Lower leg skin (tissue), 4 donors: ENCODE results near the gene OR11L1. TPM values are rescaled to one million over a fixed set of nuclear protein-coding genes. Genes with fewer than 3 reads are reported as not detected.

Experiments used
- DNase-seq, 2 donors: peaks; one replicate each; pipeline ENCODE4 v3.0.0-alpha.2; 2019; ENCODE audit warnings: low spot score in 2 of 2
- H3K4me3 ChIP-seq: fragments of 200-600 bp; sonication (generic); 2 replicates; pipeline ENCODE4 v1.5.1; 2017; ENCODE audit warnings: mild to moderate bottlenecking, low read depth; ENCODE audit not compliant: poor library complexity, severe bottlenecking
- CTCF ChIP-seq, 3 donors: fragments of 450-650 bp; IDR thresholded peaks; one replicate each; pipeline ENCODE4 v1.5.1; 2016; ENCODE audit warnings: antibody characterized with exemption in 3 of 3, mild to moderate bottlenecking in 3 of 3, moderate library complexity in 2 of 3
- POLR2A ChIP-seq, 2 donors: fragments of 450-650 bp; IDR thresholded peaks; one replicate each; pipeline ENCODE4 v1.6.1; 2016 to 2017; ENCODE audit warnings: antibody characterized with exemption in 2 of 2, mild to moderate bottlenecking in 1 of 2, moderate library complexity in 1 of 2
- WGBS, 2 donors: methylation state at CpG; one replicate each; pipeline ENCODE4 v1.1.5; 2018; 5-methylcytosine and 5-hydroxymethylcytosine counted together
- intact Hi-C: fragments of 100-400 bp; cut with DNase I; formaldehyde crosslinking; loops from one replicate; pipeline ENCODE4 v1.15.0; 2023; ENCODE audit warnings: low total_unique reads
- total RNA-seq, 4 donors: library from RNA; depleted of rRNA; stranded (reverse); fragments of >200 nt; gene quantifications; one replicate each; pipeline ENCODE4 v1.1.0, GENCODE V29; 2016

The OR11L1 gene
- total RNA-seq, 4 donors from 2014 or later = not detected

- no peak for DNase-seq
- 80 to 83% methylated on average over 1 of the region's 1 CpG for WGBS, 2 donors
- TF ChIP-seq CTCF (IDR thresholded peaks at IDR 0.05) = no peak
- no peak for TF ChIP-seq POLR2A (IDR thresholded peaks at IDR 0.05)
- H3K4me3 ChIP-seq = no peak overlapping the region
- intact Hi-C loops = no loop called here
These were observed 7.9 kb upstream of the OR11L1 start for GRCh38 chr1:247849616-247850015.

GRCh38 chr1:247848346-247848745, 6.7 kb upstream of the OR11L1 start:
- TF ChIP-seq POLR2A (IDR thresholded peaks at IDR 0.05) = no peak
- TF ChIP-seq CTCF (IDR thresholded peaks at IDR 0.05) = no peak
- intact Hi-C loops = no loop called here

GRCh38 chr1:247845693-247846017, 4.0 kb upstream of the OR11L1 start:
- DNase-seq = no peak
- TF ChIP-seq POLR2A (IDR thresholded peaks at IDR 0.05) (no peak), CTCF (IDR thresholded peaks at IDR 0.05) (no peak)
- 81 to 83% methylated on average over 5 of the region's 5 CpGs for WGBS, 2 donors
- intact Hi-C loops = no loop called here
- no peak overlapping the region for H3K4me3 ChIP-seq

More at GRCh38 chr1:247848346-247848745, 6.7 kb upstream of the OR11L1 start:
- 81 to 90% methylated on average over 7 of the region's 7 CpGs for WGBS, 2 donors
- H3K4me3 ChIP-seq = no peak overlapping the region
- no peak for DNase-seq

- intact Hi-C loops = no loop called here
- H3K4me3 ChIP-seq = no peak overlapping the region
- DNase-seq = no peak
- WGBS, 2 donors = 74 to 76% methylated on average over 12 of the region's 12 CpGs
- TF ChIP-seq CTCF (IDR thresholded peaks at IDR 0.05) = no peak
- no peak for TF ChIP-seq POLR2A (IDR thresholded peaks at IDR 0.05)
These were observed 3.5 kb upstream of the OR11L1 start for GRCh38 chr1:247845011-247845692.

- WGBS, 2 donors = 50 to 67% methylated on average over 2 of the region's 2 CpGs
- DNase-seq = no peak
- TF ChIP-seq CTCF (IDR thresholded peaks at IDR 0.05) (no peak), POLR2A (IDR thresholded peaks at IDR 0.05) (no peak)
- H3K4me3 ChIP-seq = no peak overlapping the region
- intact Hi-C loops = no loop called here
These were observed 1.7 kb upstream of the OR11L1 start for GRCh38 chr1:247843411-247843810.

- TF ChIP-seq POLR2A (IDR thresholded peaks at IDR 0.05) = no peak
- no peak for TF ChIP-seq CTCF (IDR thresholded peaks at IDR 0.05)
- 75 to 87% methylated on average over 2 of the region's 2 CpGs for WGBS, 2 donors
- intact Hi-C loops = no loop called here
- H3K4me3 ChIP-seq = no peak overlapping the region
- DNase-seq = no peak
These were observed 878 bp downstream of the OR11L1 start for GRCh38 chr1:247840818-247841217.
